GM23248 (cell line): ENCODE results near the gene EMILIN1. TPM values are rescaled to one million over a fixed set of nuclear protein-coding genes. Genes with fewer than 3 reads are reported as not detected.
A peak's percentile ranks its signal among the peaks of the same experiment; 100 is the strongest.

Experiments
- DNase-seq: peaks from one replicate; pipeline ENCODE4 v3.0.0-alpha.2; 2015
- H2AFZ ChIP-seq: fragments of 200-600 bp; sonication (generic); 2 replicates; pipeline ENCODE4 v1.6.1; 2016; ENCODE audit warnings: antibody characterized with exemption
- H3F3A ChIP-seq: fragments of 200-600 bp; sonication (generic); 2 replicates; pipeline ENCODE4 v1.6.1; 2016; ENCODE audit warnings: mild to moderate bottlenecking, antibody characterized with exemption, mixed run types; ENCODE audit not compliant: insufficient read depth
- H3K27ac ChIP-seq: fragments of 200-600 bp; sonication (generic); 2 replicates; pipeline ENCODE4 v1.5.1; 2016; ENCODE audit warnings: mild to moderate bottlenecking
- H3K27me3 ChIP-seq: fragments of 200-600 bp; sonication (generic); replicated peaks from 2 replicates; pipeline ENCODE4 v1.6.1; 2016; ENCODE audit warnings: mild to moderate bottlenecking; ENCODE audit not compliant: insufficient read depth
- H3K36me3 ChIP-seq: fragments of 200-600 bp; sonication (generic); 2 replicates; pipeline ENCODE4 v1.6.1; 2016; ENCODE audit warnings: low read depth, mild to moderate bottlenecking
- H3K4me1 ChIP-seq: fragments of 200-600 bp; sonication (generic); 2 replicates; pipeline ENCODE4 v1.6.1; 2016; ENCODE audit warnings: mild to moderate bottlenecking; ENCODE audit not compliant: insufficient read depth
- H3K4me2 ChIP-seq: fragments of 200-600 bp; sonication (generic); one replicate; pipeline ENCODE4 v1.6.1; 2016; ENCODE audit warnings: mild to moderate bottlenecking; ENCODE audit not compliant: unreplicated experiment
- H3K4me3 ChIP-seq: fragments of 200-600 bp; sonication (generic); 2 replicates; pipeline ENCODE4 v1.5.1; 2016; ENCODE audit warnings: mild to moderate bottlenecking
- H3K79me2 ChIP-seq: fragments of 200-600 bp; sonication (generic); 2 replicates; pipeline ENCODE4 v1.6.1; 2016; ENCODE audit warnings: mild to moderate bottlenecking; ENCODE audit not compliant: insufficient read depth
- H3K9ac ChIP-seq: fragments of 200-600 bp; sonication (generic); 2 replicates; pipeline ENCODE4 v1.6.1; 2016; ENCODE audit warnings: mild to moderate bottlenecking
- H3K9me2 ChIP-seq: fragments of 200-600 bp; sonication (generic); 2 replicates; pipeline ENCODE4 v1.6.1; 2016; ENCODE audit warnings: mixed run types, mild to moderate bottlenecking, moderate library complexity; ENCODE audit not compliant: insufficient read depth
- H3K9me3 ChIP-seq: fragments of 200-600 bp; sonication (generic); one replicate; pipeline ENCODE4 v1.6.1; 2017; ENCODE audit warnings: low read depth
- H4K20me1 ChIP-seq: fragments of 200-600 bp; sonication (generic); 2 replicates; pipeline ENCODE4 v1.6.0; 2016; ENCODE audit not compliant: insufficient read depth
- EZH2 ChIP-seq: fragments of 200-600 bp; sonication (generic); IDR thresholded peaks from 2 replicates; pipeline ENCODE4 v1.6.1; 2018; ENCODE audit warnings: antibody characterized with exemption, mild to moderate bottlenecking; ENCODE audit not compliant: insufficient read depth, poor library complexity, severe bottlenecking
- EZH2phosphoT487 ChIP-seq: fragments of 200-600 bp; sonication (generic); IDR thresholded peaks from 2 replicates; pipeline ENCODE4 v1.6.1; 2018; ENCODE audit warnings: antibody characterized with exemption, moderate library complexity, mild to moderate bottlenecking, low read depth; ENCODE audit not compliant: insufficient read depth
- WGBS, 2 experiments: methylation state at CpG; one replicate each; pipeline ENCODE4 v1.1.6; 2015 to 2017; ENCODE audit warnings: low lambda C conversion rate in 2 of 2, low coverage in 1 of 2; ENCODE audit errors: missing lambda C conversion rate in 2 of 2; 5-methylcytosine and 5-hydroxymethylcytosine counted together
- in situ Hi-C: fragments of 300-500 bp; cut with MboI; formaldehyde crosslinking; loops from 2 replicates; pipeline ENCODE4 v1.15.0; 2020
- polyA plus RNA-seq: library from polyadenylated mRNA; unstranded; fragments of >200 nt; fragmentation: Nextera tagmentation; extraction: Ambion mirVana; gene quantifications from 2 replicates; pipeline ENCODE4 v1.2.1, GENCODE V29; 2016
- total RNA-seq: library from RNA; depleted of rRNA; stranded (reverse); fragments of >200 nt; shearing (Covaris generic); gene quantifications from 2 replicates; pipeline ENCODE4 v1.2.3, GENCODE V29; 2014

The EMILIN1 gene
- total and polyA plus RNA-seq, 2 experiments from 2014 or later: 61.5 to 219 TPM

DNA sequence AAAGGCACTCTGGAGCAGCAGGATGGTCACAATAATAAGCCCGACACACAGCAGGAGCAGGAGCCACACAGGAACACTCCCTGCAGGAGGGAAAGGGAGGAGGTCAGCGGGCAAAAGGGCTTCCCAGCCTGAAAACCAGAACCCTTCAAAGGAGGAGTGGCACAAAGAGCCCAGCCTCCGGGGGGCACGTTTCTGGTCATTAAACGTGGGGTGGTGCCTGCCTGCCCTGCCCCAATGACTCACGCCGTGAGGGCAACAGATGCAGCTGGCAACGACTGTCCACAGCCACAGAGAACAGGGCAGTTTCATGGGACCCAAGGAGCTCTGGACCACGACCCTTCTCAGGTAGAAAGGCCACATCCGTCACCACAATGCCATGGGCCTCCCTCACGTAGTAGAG, 53.0 kb downstream of the EMILIN1 start:
- Histone ChIP-seq H3K79me2 (peaks cover 20% of the 10 kb centered on the region), H3K36me3 (no peaks in the 10 kb centered on the region), H4K20me1 (no peaks in the 10 kb centered on the region), H3K9me3 (no peaks in the 10 kb centered on the region), H3K9ac (no peak overlapping the region), H3K27ac (no peak overlapping the region), H3K4me3 (no peak overlapping the region), H3K27me3 (no peaks in the 10 kb centered on the region), H3F3A (no peaks in the 10 kb centered on the region), H3K4me1 (peaks cover 11% of the 10 kb centered on the region; the same call in 1 of the 2 replicates), H2AFZ (no peak overlapping the region), H3K4me2 (no peak overlapping the region), H3K9me2 (no peaks in the 10 kb centered on the region)
- WGBS, 2 experiments: 83 to 85% methylated on average over 11 of the region's 11 CpGs
- in situ Hi-C loops: no loop called here
- TF ChIP-seq EZH2: no peak
- no peak for TF ChIP-seq EZH2phosphoT487
- DNase-seq: no peak

DNA sequence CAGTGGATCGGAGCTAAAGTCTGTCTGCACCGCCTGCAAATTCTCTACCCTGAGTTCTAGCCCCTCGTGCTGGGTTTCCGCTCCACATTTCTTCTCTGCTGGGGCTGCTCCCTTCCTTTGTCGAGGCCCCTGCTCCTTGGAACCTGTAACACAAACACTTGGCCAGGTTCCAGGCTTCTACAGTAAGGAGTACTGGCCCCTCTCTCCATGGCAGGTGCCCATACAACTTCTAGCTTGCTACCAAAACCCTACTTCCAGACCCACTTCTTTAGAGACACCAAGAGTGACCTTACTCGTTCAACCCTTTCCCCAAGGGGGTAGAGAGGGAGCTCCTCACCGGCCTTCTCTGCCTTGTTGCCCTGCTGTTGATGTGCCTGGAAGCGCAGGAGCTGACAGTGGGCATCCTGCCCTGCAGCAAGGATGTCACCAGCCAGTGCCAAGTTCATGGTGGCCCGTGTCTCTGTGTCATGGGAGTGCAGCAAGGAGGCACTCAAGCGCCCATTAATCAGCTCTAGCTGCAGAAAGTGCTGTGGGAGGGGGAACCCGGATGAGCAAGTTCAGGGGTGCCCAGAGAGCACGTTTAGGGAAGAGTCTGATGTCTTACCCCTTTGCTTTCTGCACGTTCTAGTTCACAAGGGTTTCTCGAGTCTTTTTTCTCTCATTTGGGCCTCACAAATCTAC, 54.9 kb downstream of the EMILIN1 start:
- Histone ChIP-seq H3K9me3 (no peaks in the 10 kb centered on the region), H3K36me3 (no peaks in the 10 kb centered on the region), H3K27ac (peak overlapping the region; percentile 59; the same call in 1 of the 2 replicates), H3K79me2 (peaks cover 20% of the 10 kb centered on the region), H3K9me2 (no peaks in the 10 kb centered on the region), H3K27me3 (no peaks in the 10 kb centered on the region), H3K4me2 (peak overlapping the region; percentile 90), H3K4me3 (peak overlapping the region; percentile 96), H3F3A (no peaks in the 10 kb centered on the region), H4K20me1 (no peaks in the 10 kb centered on the region), H3K9ac (peak overlapping the region; percentile 88), H2AFZ (peak overlapping the region; percentile 95), H3K4me1 (peaks cover 11% of the 10 kb centered on the region; the same call in 1 of the 2 replicates)
- TF ChIP-seq EZH2: no peak
- no peak for TF ChIP-seq EZH2phosphoT487
- peak; percentile 41 for DNase-seq
- WGBS, 2 experiments: 25 to 29% methylated on average over 14 of the region's 14 CpGs
- in situ Hi-C loops: no loop called here

DNA sequence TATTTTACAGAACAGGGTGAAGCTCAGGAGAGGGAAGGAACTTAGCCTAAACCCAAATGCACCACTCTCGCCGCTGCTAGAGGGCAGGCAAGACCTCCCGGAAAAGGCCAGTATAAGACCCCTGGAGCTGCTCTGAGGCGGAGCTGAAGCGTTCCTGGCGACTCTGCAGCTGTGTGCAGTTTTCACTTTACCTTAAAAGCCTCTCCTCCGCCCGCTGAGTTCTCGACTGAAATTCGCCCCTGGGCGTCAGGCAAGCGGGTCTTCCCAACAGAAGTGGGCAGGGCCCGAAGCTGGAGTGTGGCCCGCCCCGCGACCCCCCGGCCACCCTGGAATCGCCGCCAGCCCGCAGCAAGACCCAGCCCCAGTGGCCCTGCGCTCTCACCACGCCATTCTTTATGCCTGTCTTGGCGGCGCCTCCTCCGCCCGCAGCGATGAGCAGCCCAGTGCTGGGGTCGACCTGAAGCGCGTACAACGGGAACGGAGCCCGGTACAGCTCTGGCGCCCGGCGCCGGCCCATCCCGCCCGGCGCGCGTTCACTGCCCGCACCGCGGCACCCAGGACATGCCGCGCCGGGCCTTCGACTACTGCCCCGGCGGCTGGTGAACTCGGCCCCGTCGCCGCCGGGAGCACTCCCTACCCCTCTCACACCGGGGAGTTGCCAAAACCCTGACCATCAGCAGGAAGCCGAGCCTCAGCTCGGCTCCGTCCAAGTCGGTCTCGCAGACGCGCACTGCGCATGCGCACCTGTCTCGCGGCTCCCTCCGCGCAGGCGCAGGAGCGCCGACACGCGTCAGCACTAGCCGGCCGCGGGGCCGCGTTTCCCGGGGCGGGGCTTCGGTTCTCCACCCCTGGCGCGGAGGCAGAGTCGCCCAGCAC, 55.7 kb downstream of the EMILIN1 start, which contains the start of gene PREB:
PREB (minus strand) TSS at position 732 of the 876 bp plus-strand sequence; CDS start at position 517, 215 bp downstream.
- Histone ChIP-seq H4K20me1 (no peaks in the 10 kb centered on the region), H3K36me3 (no peaks in the 10 kb centered on the region), H3K79me2 (peaks cover 20% of the 10 kb centered on the region), H3K27me3 (no peaks in the 10 kb centered on the region), H3K4me3 (peak within 1 kb of the TSS; percentile 96), H3K9ac (peak within 1 kb of the TSS; percentile 88), H3K4me1 (peaks cover 11% of the 10 kb centered on the region; the same call in 1 of the 2 replicates), H3K4me2 (peak within 1 kb of the TSS; percentile 90), H3K27ac (peak within 1 kb of the TSS; percentile 59), H3F3A (no peaks in the 10 kb centered on the region), H2AFZ (peak within 1 kb of the TSS; percentile 95), H3K9me2 (no peaks in the 10 kb centered on the region), H3K9me3 (no peaks in the 10 kb centered on the region)
- DNase-seq: peak; percentile 99
- WGBS, 2 experiments: 1 to 2% methylated on average over 65 to 74 of the region's 86 CpGs
- TF ChIP-seq EZH2phosphoT487 (no peak), EZH2 (no peak)
- in situ Hi-C loops: no loop called here

DNA sequence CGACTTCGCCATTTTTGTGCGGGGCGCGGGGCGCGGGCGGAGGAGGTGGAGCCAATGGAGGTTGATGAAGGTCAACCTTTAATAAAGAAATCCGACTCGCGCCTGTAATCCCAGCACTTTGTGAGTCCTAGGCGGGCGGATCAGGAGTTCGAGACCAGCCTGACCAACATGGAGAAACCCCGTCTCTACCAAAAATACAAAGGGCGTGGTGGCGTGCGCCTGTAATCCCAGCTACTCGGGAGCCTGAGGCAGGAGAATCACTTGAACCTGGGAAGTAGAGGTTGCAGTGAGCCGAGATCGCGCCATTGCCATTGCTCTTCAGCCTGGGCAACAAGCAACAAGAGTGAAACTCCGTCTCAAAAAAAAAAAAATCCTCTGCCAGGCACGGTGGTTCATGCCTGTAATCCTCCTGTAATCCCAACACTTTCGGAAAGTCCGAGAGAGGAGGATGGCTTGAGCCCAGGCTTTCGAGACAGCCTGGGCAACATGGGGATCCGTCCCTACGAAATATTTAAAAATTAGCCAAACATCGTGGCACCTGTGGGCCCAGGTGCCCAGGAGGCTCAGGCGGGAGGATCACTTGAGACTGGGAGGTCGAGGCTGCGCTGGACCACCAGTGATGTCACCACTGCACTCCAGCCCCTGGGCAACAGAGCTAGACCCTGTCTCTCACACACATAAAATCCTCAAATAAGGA, 56.5 kb downstream of the EMILIN1 start:
- 53 to 55% methylated on average over 33 of the region's 33 CpGs for WGBS, 2 experiments
- Histone ChIP-seq H3K27me3 (no peaks in the 10 kb centered on the region), H3K9me2 (no peaks in the 10 kb centered on the region), H3K4me1 (peaks cover 11% of the 10 kb centered on the region; the same call in 1 of the 2 replicates), H3K9me3 (no peaks in the 10 kb centered on the region), H3K79me2 (peaks cover 20% of the 10 kb centered on the region), H3K9ac (0 out of 2 replicates have a peak overlapping the region, but pooled peaks have one; percentile 33), H4K20me1 (no peaks in the 10 kb centered on the region), H2AFZ (peak overlapping the region; percentile 95), H3K36me3 (no peaks in the 10 kb centered on the region), H3K27ac (no peak overlapping the region), H3F3A (no peaks in the 10 kb centered on the region), H3K4me3 (peak overlapping the region; percentile 96), H3K4me2 (no peak overlapping the region)
- no peak for DNase-seq
- no peak for TF ChIP-seq EZH2
- TF ChIP-seq EZH2phosphoT487: no peak
- in situ Hi-C loops: no loop called here
